Stomach smooth muscle (tissue), 2 donors: ENCODE data around the gene ZFP36L2.
"Not testable (repeated sequence)": the region's sequence is repeated elsewhere in the genome, so short reads cannot be mapped to it uniquely, and the experiment has no call there.

Experiments used
- H3K27ac ChIP-seq: one replicate; pipeline ENCODE4 v1.7.0; 2013; ENCODE audit warnings: mild to moderate bottlenecking, low read length, inconsistent platforms
- H3K27me3 ChIP-seq, 2 donors: one replicate each; pipeline ENCODE4 v1.7.0; 2013; ENCODE audit warnings: low read length in 2 of 2; ENCODE audit not compliant: insufficient read depth in 2 of 2, control insufficient read depth in 1 of 2
- H3K36me3 ChIP-seq, 2 donors: one replicate each; pipeline ENCODE4 v1.7.0; 2013; ENCODE audit warnings: low read length in 2 of 2; ENCODE audit not compliant: control insufficient read depth in 2 of 2, insufficient read depth in 2 of 2
- H3K4me1 ChIP-seq: one replicate; pipeline ENCODE4 v1.7.0; 2013; ENCODE audit warnings: low read length; ENCODE audit not compliant: control insufficient read depth, insufficient read depth
- H3K4me3 ChIP-seq, 2 donors: one replicate each; pipeline ENCODE4 v1.7.0; 2013; ENCODE audit warnings: low read length in 2 of 2
- H3K9ac ChIP-seq, 2 donors: one replicate each; pipeline ENCODE4 v1.7.0; 2013; ENCODE audit warnings: low read length in 2 of 2, mild to moderate bottlenecking in 1 of 2
- H3K9me3 ChIP-seq, 2 donors: one replicate each; pipeline ENCODE4 v1.7.0; 2013; ENCODE audit warnings: low read length in 2 of 2; ENCODE audit not compliant: control insufficient read depth in 2 of 2
- donor health status: healthy.
- donor health status: Pancreatic carcinoma.

ZFP36L2 gene

DNA sequence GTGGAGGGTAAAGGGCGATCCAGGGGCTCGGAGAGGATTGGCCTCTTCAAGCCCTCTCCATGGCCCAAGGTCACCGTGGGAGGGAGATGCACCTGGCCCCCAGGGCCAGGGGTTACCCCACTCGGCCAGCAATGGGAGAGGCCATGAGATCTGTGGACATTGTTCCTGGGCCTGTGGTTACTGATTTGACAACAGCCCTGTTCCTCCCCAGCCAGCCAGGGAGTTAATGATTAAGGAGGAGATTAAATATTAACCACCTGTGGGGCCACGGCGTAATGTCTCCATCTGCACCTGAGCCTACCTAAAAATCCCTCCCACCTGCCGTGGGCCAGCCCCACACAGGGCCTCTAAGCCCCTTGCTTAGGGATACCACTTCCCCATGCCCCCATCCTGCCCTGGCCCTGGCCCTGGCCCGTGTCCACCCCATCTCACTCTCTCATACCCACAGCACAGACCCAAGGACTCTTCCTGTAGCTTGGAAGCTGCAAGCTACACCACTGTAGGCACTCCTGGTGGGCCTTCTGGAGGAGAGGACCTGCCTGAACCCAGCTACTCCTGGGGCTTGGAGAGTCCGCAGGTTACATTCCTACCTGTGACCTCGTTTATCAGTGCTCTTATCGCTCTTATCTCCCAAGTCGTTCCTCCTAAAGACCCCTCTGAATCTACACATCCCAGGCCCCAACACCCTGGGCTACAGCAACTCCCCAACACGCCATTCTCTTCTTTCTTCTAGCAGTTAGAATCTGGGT is 32.1 kb downstream of the ZFP36L2 start:
- H3K9ac ChIP-seq, result peak overlapping the region; percentile 21 to 22
- H3K9me3 ChIP-seq, result no peaks in the 10 kb centered on the region
- H3K27me3 ChIP-seq, result no peaks in the 10 kb centered on the region
- no peak overlapping the region for H3K4me3 ChIP-seq
- peaks cover 3% of the 10 kb centered on the region for H3K4me1 ChIP-seq
- H3K36me3 ChIP-seq, result no peaks in the 10 kb centered on the region
- H3K27ac ChIP-seq, result no peak overlapping the region

DNA sequence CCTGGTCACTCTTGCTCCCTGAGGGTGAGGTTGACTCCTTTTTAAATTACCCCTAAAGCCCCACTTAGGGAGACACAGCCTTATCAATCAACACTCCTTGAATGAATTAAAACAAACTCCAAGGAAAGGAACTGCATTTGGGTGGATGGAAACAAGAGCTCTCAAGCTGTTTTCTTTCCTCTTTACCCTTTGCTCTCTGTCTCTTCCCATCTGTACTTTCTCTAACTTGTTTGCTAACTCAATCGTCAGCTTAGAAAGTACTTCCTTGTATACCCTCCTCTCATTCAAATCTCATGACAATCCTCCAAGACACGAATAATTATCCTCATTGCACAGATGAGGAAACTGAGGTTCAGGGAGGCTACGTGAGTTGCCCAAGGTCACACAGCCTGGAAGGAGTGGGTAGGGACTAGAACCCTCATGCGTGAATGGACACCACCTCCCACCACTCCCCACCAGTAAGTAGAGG is 32.7 kb downstream of the ZFP36L2 start:
- peaks cover 3% of the 10 kb centered on the region for H3K4me1 ChIP-seq
- H3K27ac ChIP-seq, result no peak overlapping the region
- no peaks in the 10 kb centered on the region for H3K9me3 ChIP-seq
- no peak overlapping the region for H3K4me3 ChIP-seq
- no peaks in the 10 kb centered on the region for H3K36me3 ChIP-seq
- no peaks in the 10 kb centered on the region for H3K27me3 ChIP-seq
- peak overlapping the region in 1 of 2 donors; percentile 21 for H3K9ac ChIP-seq

DNA sequence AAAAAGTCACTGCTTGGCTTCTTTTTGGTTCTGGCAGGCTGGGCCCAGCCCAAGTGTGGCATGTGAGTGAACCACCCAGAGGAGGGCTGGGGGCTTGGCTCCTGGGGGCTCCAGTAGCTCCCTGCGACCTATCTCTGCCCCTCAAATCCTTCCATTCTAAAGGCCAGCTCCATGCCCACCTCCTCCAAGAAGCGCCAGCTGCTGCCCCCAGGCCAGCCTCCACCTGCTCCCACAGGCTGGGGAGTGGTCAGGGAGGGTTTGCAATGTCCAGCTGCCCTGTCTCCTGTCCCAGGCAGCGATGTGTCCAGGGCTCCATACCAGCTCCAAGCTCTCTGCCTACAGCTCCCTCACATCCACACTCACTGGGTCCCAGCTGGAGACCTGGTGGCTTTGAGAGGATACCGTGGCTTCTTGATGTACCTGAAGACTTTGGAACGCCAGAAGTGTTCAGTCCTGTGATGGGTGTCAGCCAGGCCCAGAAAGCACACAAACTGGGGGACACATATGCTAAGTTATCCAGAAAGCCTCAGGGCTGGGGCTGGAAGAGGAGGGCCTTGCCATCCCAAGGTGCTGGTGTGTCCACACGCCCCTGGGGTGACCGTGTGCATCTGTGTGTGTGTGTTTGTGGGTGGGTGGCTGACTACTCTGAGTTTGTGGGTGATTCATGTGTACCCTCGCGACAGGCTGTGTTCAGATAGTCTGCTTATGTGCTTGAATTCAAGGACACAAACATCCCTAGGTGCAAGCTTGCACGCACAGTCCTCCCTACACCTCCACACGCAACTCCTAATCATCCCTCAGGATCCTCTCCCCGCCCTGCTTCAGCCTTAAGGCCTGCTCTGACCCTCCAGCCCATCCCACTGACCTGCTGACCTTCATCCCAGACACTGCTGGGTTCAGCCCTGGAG is 33.4 kb downstream of the ZFP36L2 start:
- no peak overlapping the region for H3K9ac ChIP-seq
- no peak overlapping the region for H3K27ac ChIP-seq
- H3K4me1 ChIP-seq, result peaks cover 3% of the 10 kb centered on the region
- no peaks in the 10 kb centered on the region for H3K27me3 ChIP-seq
- no peak overlapping the region for H3K4me3 ChIP-seq
- no peaks in the 10 kb centered on the region for H3K9me3 ChIP-seq
- no peaks in the 10 kb centered on the region for H3K36me3 ChIP-seq

DNA sequence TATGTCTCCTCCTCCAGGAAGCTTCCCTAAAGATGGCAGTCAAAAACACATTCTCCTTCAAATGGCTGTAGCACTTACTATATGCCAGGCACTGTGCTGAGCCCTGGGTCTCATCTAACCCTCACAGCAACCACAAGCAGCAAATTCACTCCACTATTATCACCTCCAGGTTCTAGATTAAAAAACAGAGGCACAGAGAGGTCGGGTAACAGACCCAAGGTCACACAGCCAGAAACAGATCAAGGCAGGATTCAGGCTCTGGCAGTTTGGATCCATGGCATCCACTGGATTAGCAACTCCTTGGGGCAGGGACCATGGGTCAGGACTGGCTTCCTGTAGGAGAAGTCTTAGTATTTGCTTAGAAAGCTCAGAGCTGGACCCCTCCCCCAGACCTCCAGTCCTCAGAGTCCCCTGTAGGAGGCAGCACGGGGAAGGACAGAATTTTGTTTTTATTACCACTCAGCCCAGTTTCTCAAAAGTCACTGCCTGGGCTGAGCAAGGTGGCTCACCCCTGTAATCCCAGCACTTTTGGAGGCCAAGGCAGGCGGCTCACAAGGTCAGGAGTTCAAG is 34.4 kb downstream of the ZFP36L2 start:
- H3K9ac ChIP-seq, result no peak overlapping the region
- no peaks in the 10 kb centered on the region for H3K36me3 ChIP-seq
- H3K9me3 ChIP-seq, result no peaks in the 10 kb centered on the region
- H3K27ac ChIP-seq, result no peak overlapping the region
- peaks cover 3% of the 10 kb centered on the region for H3K4me1 ChIP-seq
- no peaks in the 10 kb centered on the region for H3K27me3 ChIP-seq
- no peak overlapping the region for H3K4me3 ChIP-seq

DNA sequence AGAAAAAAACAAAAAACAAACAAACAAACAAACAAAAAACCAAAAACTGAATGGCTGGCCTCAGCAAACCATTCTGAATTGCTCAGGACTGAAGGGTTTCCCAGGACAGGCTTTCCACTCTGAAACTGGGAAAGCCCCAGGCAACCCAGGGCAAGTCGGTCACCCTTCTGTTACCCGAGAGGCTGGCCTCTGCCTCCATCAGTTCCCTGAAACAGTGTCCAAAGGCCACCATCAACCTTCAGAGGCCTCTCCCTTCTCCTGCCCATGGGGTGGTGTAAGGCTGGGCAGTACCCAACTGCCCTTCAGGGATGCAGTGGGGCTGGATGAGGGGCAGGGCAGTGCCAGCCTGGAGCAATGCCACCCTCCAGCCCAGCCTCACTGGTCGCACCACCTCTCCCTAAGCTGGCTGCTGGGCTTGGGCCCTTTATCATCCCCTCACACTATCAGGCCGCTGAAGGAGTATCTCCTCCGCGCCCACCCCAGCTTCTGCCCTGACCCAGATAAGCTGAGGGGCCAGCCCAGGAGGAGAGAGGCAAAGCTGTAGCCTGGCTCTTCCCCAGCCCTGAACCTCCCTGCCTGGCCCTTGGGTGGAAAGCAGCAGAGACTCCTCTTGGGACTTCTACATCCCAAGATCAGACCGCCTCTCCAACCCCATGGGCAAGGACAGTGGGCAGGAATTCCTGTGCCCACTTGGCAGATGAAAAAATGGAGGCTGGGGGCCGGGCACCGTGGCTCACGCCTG is 35.9 kb downstream of the ZFP36L2 start:
- no peaks in the 10 kb centered on the region for H3K36me3 ChIP-seq
- no peaks in the 10 kb centered on the region for H3K27me3 ChIP-seq
- peaks cover 5% of the 10 kb centered on the region for H3K4me1 ChIP-seq
- no peak overlapping the region for H3K27ac ChIP-seq
- no peak overlapping the region for H3K4me3 ChIP-seq
- no peak overlapping the region for H3K9ac ChIP-seq
- no peaks in the 10 kb centered on the region for H3K9me3 ChIP-seq

DNA sequence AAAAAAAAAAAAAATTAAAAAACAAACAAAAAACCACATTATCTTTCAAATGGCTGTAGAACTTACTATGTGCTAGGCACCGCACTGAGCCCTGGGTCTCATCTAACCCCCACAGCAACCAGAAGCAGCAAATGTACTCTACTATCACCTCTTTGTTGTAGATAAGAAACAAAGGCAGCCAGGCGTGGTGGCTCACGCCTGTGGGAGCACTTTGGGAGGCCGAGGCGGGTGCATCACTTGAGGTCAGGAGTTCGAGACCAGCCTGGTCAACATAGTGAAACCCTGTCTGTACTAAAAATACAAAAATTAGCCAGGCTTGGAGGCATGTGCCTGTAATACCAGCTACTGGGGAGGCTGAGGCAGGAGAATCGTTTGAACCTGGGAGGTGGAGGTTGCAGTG is 36.5 kb downstream of the ZFP36L2 start:
- H3K27ac ChIP-seq, H3K9me3 ChIP-seq, H3K4me1 ChIP-seq, H3K36me3 ChIP-seq, H3K27me3 ChIP-seq, H3K4me3 ChIP-seq, H3K9ac ChIP-seq: not testable (repeated sequence)

DNA sequence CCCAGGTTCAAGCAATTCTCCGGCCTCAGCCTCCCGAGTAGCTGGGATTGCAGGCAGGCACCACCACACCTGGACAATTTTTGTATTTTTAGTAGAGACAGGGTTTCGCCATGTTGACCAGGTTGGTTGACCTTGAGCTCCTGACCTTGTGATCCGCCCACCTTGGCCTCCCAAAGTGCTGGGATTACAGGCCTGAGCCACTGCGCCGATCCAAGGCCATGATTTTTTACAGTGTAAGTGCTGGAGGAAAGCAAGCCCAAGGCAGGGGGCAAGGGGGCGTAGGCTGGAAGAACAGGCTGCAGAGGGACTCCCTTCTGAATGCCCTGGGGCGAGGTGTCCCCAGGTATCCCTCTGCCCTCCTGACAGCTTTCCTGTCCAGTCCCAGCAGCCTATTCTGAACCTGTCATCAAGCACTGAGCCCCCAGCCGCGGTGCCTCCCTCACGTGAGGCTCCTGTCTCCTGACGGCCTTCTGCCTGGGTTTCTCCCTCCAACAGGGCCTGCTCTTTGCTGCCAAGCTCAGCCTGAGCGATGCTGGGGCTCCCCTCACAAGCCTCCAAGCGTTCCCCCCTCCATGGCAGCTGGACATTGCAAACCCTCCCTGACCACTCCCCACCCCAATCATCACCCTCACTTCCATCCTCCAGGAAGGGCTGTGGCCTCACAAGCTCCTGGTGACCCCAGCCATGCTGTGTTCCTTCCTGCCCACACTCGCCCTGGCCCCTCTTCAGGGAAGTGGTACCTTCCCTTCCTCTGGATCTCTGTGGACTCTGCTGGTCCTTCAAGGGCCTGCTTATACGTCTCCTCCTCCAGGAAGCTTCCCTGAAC is 37.6 kb downstream of the ZFP36L2 start:
- peaks cover 3% of the 10 kb centered on the region for H3K4me1 ChIP-seq
- no peak overlapping the region for H3K4me3 ChIP-seq
- no peak overlapping the region for H3K27ac ChIP-seq
- H3K9ac ChIP-seq, result no peak overlapping the region
- H3K9me3 ChIP-seq, result no peaks in the 10 kb centered on the region
- H3K27me3 ChIP-seq, result no peaks in the 10 kb centered on the region
- H3K36me3 ChIP-seq, result no peaks in the 10 kb centered on the region

DNA sequence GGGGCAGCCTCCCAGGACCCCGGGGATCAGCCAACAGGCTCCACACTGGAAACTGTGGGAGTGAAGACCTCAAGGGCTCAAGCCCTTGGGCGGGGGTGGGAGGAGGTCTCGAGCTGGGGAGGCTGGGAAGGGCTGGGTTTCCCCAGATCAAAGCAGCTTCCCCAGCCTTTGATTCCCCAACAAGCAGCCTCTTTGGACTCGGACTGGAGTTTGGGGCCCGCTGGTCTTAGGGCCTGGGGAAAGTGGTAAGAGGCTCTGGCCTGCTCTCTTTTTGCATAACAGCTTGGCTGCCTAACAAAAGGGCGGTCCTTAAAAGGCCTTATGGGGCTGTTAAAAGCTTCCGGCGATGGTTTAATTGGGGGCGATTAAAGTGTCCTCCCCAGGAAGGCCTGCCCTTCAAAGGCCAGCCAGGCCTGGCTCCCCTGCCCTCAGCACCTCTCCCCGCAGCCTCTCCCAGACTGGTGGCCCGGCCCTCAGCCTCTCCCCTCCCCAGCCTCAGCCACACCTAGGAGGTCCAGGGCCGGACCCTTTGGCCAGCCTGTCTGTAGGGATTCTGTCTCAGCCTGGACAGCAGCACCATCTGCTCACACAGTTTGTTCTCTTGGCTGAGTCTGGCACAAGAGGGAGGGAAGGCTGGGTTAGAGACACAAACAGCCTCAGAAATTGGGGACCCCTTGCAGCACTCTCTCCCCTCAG is 39.6 kb downstream of the ZFP36L2 start:
- no peak overlapping the region for H3K9ac ChIP-seq

DNA sequence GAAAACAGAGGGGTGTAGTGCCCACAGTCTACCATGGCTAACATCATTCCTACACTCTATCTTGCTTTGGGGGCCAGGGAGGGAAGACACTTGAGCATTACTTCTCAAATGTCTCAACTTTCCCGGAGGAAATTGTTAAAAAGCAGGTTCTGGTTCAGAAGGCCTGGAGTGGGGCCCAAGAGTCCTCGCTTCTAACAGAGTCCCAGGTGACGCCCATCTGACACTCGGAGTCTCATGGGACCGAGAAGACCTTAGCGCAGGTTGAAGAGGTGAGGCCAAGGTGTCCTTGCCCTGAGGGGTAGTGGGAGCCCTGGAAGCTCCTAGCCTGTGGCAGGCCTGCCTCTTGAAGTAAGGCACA is 40.1 kb downstream of the ZFP36L2 start:
- Histone ChIP-seq H3K27me3 (no peaks in the 10 kb centered on the region), H3K9ac (no peak overlapping the region), H3K27ac (no peak overlapping the region), H3K9me3 (no peaks in the 10 kb centered on the region), H3K4me1 (peaks cover 3% of the 10 kb centered on the region), H3K4me3 (no peak overlapping the region), H3K36me3 (no peaks in the 10 kb centered on the region)

More for the DNA sequence above, 39.6 kb downstream of the ZFP36L2 start:
- H3K27me3 ChIP-seq, result no peaks in the 10 kb centered on the region
- H3K9me3 ChIP-seq, result no peaks in the 10 kb centered on the region
- no peak overlapping the region for H3K27ac ChIP-seq
- H3K4me3 ChIP-seq, result no peak overlapping the region
- peaks cover 3% of the 10 kb centered on the region for H3K4me1 ChIP-seq
- H3K36me3 ChIP-seq, result no peaks in the 10 kb centered on the region
